ENCODE results near the gene TRIM62.
A peak's percentile ranks its signal among the peaks of the same experiment; 100 is the strongest.

The TRIM62 gene

DNA sequence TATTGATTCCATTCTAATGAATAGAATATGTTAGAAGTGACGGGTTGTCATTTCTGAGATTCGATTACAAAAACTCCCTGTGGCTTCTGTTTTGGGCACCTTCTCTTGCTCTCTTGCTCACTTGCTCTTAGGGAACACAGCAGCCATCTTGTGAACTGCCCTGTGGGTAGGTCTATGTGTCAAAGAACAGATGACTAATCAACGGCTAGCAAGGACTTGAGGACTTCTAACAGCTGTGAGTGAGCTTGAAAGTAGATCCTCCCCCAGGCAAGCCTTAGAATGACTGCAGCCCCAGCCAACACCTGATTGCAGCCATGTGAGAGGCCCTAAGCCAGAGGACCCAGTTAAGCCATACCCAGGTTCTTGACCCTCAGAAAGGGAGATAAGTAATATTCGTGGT lies 51.5 kb downstream of the TRIM62 start:
- Histone ChIP-seq H3K27me3 (ENCODE audit: insufficient read depth, low read length, poor library complexity, severe bottlenecking) (no peaks in the 10 kb centered on the region), H2AFZ (ENCODE audit: low read length) (no peak overlapping the region), H4K20me1 (ENCODE audit: insufficient read depth, low read length, poor library complexity, severe bottlenecking) (no peaks in the 10 kb centered on the region), H3K9ac (ENCODE audit: low read depth, low read length, poor library complexity, severe bottlenecking) (peak overlapping the region; percentile 16), H3K9me2 (replicated peaks; ENCODE audit: low read depth, low read length) (no peaks in the 10 kb centered on the region), H3F3A (ENCODE audit: low read depth) (no peaks in the 10 kb centered on the region), H3K4me3 (ENCODE audit: low read length, poor library complexity, severe bottlenecking) (peak overlapping the region; percentile 28), H3K79me2 (ENCODE audit: insufficient read depth, low read length) (peaks cover 31% of the 10 kb centered on the region), H3K4me1 (ENCODE audit: insufficient read depth, low read length, poor library complexity, severe bottlenecking) (peaks cover 50% of the 10 kb centered on the region), H3K9me3 (ENCODE audit: insufficient read depth, low read depth, low read length) (no peaks in the 10 kb centered on the region), H3K4me2 (ENCODE audit: low read depth, low read length, poor library complexity, severe bottlenecking) (peak overlapping the region; percentile 97), H3K36me3 (ENCODE audit: insufficient read depth, low read length) (no peaks in the 10 kb centered on the region)
- TF ChIP-seq EZH2phosphoT487 (IDR thresholded peaks at IDR 0.05; ENCODE audit: borderline replicate concordance), result no peak
- TF ChIP-seq, protein P1, sequence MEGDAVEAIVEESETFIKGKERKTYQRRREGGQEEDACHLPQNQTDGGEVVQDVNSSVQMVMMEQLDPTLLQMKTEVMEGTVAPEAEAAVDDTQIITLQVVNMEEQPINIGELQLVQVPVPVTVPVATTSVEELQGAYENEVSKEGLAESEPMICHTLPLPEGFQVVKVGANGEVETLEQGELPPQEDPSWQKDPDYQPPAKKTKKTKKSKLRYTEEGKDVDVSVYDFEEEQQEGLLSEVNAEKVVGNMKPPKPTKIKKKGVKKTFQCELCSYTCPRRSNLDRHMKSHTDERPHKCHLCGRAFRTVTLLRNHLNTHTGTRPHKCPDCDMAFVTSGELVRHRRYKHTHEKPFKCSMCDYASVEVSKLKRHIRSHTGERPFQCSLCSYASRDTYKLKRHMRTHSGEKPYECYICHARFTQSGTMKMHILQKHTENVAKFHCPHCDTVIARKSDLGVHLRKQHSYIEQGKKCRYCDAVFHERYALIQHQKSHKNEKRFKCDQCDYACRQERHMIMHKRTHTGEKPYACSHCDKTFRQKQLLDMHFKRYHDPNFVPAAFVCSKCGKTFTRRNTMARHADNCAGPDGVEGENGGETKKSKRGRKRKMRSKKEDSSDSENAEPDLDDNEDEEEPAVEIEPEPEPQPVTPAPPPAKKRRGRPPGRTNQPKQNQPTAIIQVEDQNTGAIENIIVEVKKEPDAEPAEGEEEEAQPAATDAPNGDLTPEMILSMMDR (conservative IDR thresholded peaks at IDR 0.05; ENCODE audit: low read length), result no peak

DNA sequence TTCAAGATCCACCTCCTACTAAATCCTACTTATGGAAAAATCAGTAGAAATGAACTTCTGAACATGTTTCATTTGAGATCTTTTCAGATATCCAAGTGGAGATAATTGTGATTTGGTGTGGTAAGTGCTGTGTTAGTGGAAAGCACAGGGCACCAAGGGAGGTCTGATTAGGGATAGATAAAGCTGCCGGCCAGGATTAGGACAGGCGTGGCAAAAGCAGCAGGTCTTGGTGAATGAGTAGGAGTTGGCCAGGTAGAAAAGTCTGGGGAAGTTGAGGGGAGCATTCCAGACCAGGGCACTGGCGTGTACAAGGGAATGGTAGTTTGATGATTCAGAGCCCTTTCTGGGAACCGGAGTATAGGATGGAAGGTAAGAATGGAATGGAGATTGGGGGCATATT lies 53.1 kb downstream of the TRIM62 start:
- TF ChIP-seq, protein P1 (conservative IDR thresholded peaks at IDR 0.05; ENCODE audit: low read length), result no peak
- no peak for TF ChIP-seq EZH2phosphoT487 (IDR thresholded peaks at IDR 0.05; ENCODE audit: borderline replicate concordance)
- peak overlapping the region; percentile 96 for H3K4me3 ChIP-seq (ENCODE audit: low read length, poor library complexity, severe bottlenecking)
- H3K4me2 ChIP-seq (ENCODE audit: low read depth, low read length, poor library complexity, severe bottlenecking), result peak overlapping the region; percentile 97
- H2AFZ ChIP-seq (ENCODE audit: low read length), result no peak overlapping the region
- no peaks in the 10 kb centered on the region for H3K9me2 ChIP-seq (replicated peaks; ENCODE audit: low read depth, low read length)
- peak overlapping the region; percentile 97 for H3K9ac ChIP-seq (ENCODE audit: low read depth, low read length, poor library complexity, severe bottlenecking)
- no peaks in the 10 kb centered on the region for H3K36me3 ChIP-seq (ENCODE audit: insufficient read depth, low read length)
- H3K4me1 ChIP-seq (ENCODE audit: insufficient read depth, low read length, poor library complexity, severe bottlenecking), result peaks cover 50% of the 10 kb centered on the region
- no peaks in the 10 kb centered on the region for H3F3A ChIP-seq (ENCODE audit: low read depth)
- H3K27me3 ChIP-seq (ENCODE audit: insufficient read depth, low read length, poor library complexity, severe bottlenecking), result no peaks in the 10 kb centered on the region
- no peaks in the 10 kb centered on the region for H4K20me1 ChIP-seq (ENCODE audit: insufficient read depth, low read length, poor library complexity, severe bottlenecking)
- H3K9me3 ChIP-seq (ENCODE audit: insufficient read depth, low read depth, low read length), result no peaks in the 10 kb centered on the region
- peaks cover 31% of the 10 kb centered on the region for H3K79me2 ChIP-seq (ENCODE audit: insufficient read depth, low read length)

DNA sequence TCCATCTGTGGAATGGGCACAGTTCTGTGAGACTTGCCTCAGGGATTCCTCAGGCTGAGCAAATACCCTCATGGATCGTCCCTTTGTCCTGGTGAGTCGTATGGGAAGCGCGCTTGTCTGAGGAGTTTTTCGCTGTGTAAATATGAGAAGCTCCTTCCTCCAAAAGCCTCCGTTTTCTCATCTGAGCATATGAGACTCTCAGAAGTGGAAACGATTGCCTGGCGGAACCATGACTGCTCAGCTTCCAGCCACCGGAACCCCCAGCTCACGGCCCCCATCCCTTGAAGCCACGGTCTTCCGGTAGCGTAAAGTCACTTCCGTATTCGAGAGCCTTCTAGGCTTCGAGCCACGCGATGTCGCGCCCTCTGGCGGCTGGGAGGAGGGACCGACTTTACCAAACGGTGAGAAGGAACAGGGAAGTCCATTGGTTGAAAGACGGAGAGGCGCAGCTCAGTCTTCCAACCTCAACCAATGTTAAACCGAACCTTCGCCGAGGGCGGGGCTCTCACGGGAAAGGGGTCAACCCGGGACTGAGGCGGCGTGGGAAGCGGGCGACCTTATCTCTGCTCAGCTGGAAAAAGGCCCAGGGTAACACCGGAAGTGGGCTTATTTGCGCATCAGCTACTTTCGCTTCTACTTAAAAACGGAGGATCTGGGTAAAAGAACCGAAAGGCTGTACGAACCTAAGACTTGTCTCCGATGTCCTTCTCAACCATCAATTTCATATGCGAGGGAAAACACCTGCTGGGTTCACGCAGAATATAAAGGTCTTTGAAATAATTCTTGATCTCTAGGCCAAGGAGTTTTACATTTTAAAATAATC lies 54.6 kb downstream of the TRIM62 start:
- H2AFZ ChIP-seq (ENCODE audit: low read length), result peak overlapping the region; percentile 81
- H3F3A ChIP-seq (ENCODE audit: low read depth), result no peaks in the 10 kb centered on the region
- H3K4me1 ChIP-seq (ENCODE audit: insufficient read depth, low read length, poor library complexity, severe bottlenecking), result peaks cover 49% of the 10 kb centered on the region
- H3K4me2 ChIP-seq (ENCODE audit: low read depth, low read length, poor library complexity, severe bottlenecking), result peak overlapping the region; percentile 97
- peaks cover 31% of the 10 kb centered on the region for H3K79me2 ChIP-seq (ENCODE audit: insufficient read depth, low read length)
- no peaks in the 10 kb centered on the region for H3K9me2 ChIP-seq (replicated peaks; ENCODE audit: low read depth, low read length)
- no peaks in the 10 kb centered on the region for H3K27me3 ChIP-seq (ENCODE audit: insufficient read depth, low read length, poor library complexity, severe bottlenecking)
- H3K36me3 ChIP-seq (ENCODE audit: insufficient read depth, low read length), result no peaks in the 10 kb centered on the region
- H4K20me1 ChIP-seq (ENCODE audit: insufficient read depth, low read length, poor library complexity, severe bottlenecking), result no peaks in the 10 kb centered on the region
- peak overlapping the region; percentile 96 for H3K4me3 ChIP-seq (ENCODE audit: low read length, poor library complexity, severe bottlenecking)
- H3K9ac ChIP-seq (ENCODE audit: low read depth, low read length, poor library complexity, severe bottlenecking), result peak overlapping the region; percentile 97
- H3K9me3 ChIP-seq (ENCODE audit: insufficient read depth, low read depth, low read length), result no peaks in the 10 kb centered on the region
- TF ChIP-seq, protein P1 (conservative IDR thresholded peaks at IDR 0.05; ENCODE audit: low read length), result peak; percentile 94
- TF ChIP-seq EZH2phosphoT487 (IDR thresholded peaks at IDR 0.05; ENCODE audit: borderline replicate concordance), result no peak

Data from Loucy (cell line).